ENCODE data around the gene RNF208. TPM values are rescaled to one million over a fixed set of nuclear protein-coding genes. Genes with fewer than 3 reads are reported as not detected.
"Not testable (repeated sequence)": the region's sequence is repeated elsewhere in the genome, so short reads cannot be mapped to it uniquely, and the experiment has no call there.

RNF208 gene
- total RNA-seq, 1 donor from 2014 or later = 26.0 TPM

DNA sequence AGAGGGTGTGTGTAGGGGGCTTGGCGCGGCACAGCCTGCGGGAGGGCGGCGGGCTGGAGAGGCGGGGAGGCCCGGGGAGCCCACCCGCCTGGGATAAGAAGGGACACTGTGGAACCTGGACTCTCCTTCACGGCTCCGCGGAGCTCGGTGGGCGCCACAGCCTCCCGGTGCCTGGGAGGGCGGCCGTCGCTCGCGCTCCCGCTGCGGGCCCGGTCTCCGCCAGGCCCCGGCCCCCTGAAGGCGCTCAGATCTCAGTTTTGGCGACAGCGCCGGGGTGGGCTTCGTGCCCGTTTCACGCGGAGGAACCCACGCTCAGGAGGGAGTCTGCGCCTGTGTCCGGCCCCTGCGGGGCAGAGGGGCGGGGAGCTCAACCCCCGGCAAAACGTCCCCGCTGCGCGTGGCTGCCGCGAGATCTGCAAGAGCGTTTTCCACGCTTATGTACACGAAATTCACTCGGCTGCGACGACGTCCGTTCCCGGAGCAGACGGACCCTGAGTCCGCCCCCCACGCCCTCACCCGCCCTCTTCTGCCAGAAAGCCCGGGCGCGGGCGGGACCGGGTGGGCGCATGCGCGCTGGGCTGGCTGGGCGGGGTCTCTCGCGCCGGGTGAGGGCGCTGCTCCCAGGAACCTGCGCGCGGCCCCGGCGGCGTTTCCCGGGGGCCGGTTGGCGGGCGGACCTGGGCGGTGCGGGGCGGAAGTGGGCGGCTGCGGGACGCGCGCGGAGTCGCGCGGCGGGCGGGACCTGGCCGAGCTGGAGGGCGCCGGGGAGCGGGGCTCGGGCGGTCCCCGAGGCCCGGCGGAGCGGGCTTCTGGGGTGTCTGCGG is 32.8 kb upstream of the RNF208 start, which contains the start of gene NELFB:
NELFB (plus strand) TSS at position 704 of the 824 bp plus-strand sequence.
- peak; percentile 97 for DNase-seq (ENCODE audit: missing footprints)
- intact Hi-C loops (cut with DNase I) = no loop called here
- peak; percentile 86 for ATAC-seq

DNA sequence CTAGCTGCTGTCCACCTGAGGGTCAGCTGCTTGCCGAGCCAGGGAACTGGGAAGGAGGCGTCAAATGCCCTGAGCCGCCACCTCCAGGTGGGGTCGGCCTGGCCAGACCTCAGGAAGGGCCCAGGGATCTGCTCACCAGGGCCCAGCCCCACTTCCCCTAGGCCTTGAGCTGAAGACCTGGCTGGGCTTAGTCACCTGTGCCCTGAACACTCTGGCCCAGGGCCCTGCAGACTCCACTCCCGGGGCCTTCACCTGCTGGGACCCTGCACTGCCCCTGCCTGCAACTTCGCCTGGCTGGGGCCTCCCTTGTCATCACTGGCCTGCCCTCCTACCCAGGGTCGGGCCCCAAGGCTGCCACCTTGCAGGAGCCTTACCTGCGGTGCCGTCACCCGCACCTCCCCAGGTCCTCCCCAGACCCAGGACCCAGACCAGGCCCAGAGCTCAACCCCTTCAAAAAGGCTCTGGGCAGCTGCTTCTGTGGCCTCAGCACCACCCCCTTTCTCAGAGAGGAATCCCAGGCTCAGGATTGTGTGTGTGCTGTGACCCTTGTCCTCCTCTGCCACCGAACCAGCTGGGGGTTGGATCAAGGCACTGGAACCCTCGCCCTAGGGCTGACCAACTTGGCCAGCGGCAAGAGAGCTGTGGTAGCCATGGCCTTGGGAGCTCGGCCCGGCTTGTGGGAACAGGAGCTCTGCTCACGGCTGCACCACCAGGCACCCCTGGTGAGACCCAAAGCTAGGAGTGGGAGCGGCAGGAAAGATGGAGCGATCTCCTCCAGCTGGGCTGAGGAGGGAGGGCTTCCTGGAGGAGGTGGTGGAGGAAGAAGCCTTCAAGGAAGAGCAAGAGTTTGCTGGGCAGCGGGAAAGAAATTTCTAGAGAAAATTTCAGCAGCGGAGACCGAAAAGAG is 31.9 kb upstream of the RNF208 start:
- ATAC-seq (no peak), DNase-seq (ENCODE audit: missing footprints) (no peak)
- intact Hi-C loops (cut with DNase I) = no loop called here

DNA sequence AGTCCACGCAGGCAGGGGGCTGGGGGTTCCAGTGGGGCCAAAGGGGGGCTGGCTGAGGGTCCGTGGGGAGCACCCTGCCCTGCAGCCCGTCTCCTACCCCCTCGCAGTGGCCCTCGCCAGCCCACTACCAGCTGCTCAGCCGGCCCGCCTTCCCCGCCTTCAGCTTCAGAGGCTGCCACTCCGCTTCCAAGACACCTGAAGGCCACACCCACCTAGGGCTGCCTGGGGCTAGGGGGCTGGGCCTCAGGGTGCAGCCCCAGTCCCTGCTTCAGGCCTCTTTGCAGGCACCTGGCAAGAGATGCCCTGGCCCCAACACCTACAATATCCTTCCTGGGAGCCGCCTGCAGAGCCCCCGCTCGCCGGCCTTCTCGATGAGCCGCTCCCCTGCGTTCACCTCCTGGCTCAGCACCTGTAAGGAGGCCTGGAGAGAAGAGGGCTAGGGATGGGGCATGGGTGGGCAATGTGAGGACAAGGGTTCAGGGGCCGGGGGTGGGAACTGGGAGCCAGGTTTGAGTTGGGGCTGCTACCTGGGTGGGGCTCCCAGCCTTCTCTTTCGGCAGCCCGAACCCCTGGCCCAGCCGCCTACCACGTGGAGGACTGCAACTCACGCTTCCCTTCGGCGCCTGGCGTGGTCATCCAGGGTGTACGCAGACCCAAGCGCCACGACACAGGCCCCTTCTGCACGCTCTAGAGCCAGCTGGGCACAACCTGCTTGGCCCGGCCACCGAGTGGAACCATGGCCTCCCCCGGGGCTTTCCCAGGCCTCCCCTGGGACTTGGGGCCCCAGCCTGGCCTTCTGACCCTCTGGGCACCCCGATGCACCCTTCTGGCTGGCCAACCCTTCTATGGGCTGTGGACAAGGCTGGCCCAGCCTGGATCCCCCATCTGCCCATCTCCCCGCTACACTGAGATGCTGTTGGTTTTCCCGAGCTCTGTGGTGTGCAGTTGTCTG is 30.8 kb upstream of the RNF208 start:
- intact Hi-C loops (cut with DNase I) = no loop called here
- DNase-seq (ENCODE audit: missing footprints) (no peak), ATAC-seq (no peak)

DNA sequence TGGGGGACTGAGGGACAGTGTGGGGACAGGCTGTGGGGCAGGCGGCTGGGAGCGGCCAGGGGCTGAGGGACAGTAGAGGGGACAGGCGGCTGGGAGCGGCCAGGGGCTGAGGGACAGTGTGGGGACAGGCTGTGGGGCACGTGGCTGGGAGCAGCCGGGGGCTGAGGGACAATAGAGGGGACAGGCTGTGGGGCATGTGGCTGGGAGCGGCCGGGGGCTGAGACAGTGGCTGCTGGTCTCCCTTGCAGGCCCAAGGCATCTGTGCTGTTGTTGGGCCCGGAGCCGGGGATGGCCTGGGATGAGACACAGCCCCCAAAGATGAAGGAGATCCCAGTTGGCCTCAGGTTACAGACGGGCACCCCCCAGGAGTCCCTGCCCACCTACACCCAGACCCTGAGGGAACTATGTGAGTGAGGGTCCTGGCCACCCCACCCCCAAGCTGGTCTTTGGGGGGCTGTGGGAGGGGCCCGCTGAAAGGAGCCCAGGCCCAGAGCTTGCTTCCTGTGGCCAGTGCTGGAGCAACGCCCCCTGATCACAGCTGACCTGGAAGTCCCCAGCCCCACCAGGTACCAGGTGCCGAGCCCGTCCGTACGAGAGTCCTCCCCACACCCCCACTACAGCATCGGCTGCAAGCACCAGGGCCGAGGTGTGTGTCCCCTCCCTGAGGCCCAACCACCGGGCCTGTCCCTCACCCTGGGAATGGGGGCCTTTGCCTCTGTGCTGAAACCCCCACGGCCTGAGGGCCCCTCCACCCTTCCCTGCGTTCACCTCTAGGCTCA is 29.6 kb upstream of the RNF208 start:
- ATAC-seq (no peak), DNase-seq (ENCODE audit: missing footprints) (no peak)
- intact Hi-C loops (cut with DNase I) = no loop called here

DNA sequence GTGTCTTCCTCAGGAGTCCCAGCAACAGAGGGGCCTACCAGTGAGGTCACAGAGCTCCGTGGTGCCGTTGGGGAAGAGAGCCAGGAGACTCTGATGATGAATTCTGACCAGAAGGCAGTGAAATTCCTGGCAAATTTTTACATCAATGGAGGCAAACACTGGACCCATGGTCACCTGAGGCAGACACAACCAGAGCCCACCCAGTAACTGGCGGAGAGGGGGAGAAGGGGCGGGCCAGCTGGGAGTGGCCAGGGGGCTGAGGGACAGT is 29.1 kb upstream of the RNF208 start, which contains the start of gene STPG3:
STPG3 (plus strand) TSS at position 93 of the 268 bp plus-strand sequence; CDS start at position 94, 1 bp downstream.
- intact Hi-C loops (cut with DNase I) = no loop called here
- ATAC-seq = no peak
- no peak for DNase-seq (ENCODE audit: missing footprints)

DNA sequence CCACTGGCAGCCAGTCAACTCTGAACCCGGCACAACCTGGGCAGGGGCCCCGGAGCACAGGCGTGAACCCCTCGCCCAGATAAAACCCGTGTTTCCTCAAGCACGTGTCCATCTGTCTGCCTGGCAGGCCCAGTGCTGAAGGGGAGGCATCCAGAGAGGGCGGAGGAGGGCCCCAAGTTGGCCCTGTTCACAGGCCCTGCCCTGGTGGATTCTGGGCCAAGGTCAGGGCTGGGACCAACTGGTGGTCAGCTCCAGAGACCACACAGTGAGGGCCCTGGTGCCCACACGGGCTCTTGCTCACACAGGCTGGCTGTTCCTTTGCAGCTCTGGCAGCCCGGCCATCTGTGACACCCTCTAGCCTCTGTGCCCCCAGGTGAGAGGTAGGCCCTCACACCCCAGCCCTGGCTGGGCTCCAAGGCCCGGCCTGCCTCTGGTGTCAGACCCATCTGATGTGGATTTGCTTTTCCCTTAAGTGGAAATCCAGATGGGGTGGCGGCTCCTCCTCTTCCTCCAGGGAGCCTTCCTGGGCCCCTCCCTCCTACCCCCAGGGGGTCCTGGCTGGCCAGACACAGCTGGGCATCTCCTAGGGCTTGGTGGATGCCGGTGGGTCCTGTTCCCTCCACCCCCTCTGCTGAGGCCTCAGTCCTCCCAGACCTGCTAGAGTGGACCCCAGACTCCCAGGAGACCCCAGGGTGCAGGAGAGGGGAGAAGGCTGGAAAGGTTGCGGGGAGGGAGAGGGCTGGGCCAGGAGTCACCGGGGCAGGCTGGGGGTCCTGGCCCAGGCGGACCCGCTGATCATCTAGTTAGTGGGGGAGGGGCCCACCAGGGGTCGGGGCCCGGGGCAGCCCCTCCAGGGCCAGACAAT is 28.5 kb upstream of the RNF208 start:
- intact Hi-C loops (cut with DNase I) = no loop called here
- ATAC-seq = peak; percentile 43
- no peak for DNase-seq (ENCODE audit: missing footprints)

DNA sequence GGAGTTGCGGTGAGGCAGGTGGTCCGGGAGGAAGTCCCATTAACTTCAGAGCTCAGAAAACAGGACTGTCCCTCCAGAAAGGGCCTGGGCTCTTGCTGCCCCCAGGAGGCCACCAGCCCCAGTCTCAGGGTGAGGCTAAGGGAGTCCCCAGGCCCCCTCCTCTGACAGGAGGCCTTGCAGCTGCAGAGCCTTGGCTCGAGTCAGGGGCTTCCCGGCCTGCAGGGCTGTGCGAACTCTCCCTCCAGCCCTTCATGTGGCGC is 25.8 kb upstream of the RNF208 start:
- ATAC-seq (no peak), DNase-seq (ENCODE audit: missing footprints) (no peak)
- intact Hi-C loops (cut with DNase I) = no loop called here

DNA sequence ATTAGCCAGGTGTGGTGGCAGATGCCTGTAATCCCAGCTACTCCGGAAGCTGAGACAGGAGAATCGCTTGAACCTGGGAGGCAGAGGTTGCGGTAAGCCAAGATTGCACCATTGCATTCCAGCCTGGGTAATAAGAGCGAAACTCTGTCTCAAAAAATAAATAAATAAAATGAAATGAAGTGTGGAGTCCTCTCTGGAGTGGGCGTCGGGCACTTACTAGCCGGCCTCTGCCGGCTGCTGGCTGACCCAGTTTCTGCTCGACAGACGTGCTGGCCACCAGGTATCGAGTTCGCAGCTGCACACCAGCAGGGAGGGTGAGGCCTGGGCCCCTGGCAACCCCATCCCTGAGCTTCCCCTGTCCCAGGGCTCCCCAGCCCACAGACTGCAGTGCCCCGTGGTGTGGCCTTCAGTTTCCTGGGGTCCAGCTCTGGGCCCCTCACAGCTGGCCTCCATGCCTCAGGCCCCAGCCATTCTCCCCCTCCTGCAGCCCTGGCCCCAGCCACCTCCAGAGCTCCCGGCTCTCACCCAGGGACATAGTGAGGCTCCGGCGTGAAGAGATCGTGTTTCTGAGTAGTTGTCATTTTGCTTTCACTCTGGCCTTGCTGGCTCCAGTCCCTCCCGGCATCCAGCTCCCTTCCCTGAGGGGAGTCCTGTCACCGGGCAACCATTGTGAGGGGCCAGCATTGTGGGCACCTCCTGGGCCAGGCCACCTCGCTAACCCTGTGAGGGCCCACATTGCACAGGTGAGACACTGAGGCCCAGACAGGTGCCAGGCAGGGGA is 25.3 kb upstream of the RNF208 start:
- ATAC-seq = no peak
- no peak for DNase-seq (ENCODE audit: missing footprints)
- intact Hi-C loops (cut with DNase I) = no loop called here

DNA sequence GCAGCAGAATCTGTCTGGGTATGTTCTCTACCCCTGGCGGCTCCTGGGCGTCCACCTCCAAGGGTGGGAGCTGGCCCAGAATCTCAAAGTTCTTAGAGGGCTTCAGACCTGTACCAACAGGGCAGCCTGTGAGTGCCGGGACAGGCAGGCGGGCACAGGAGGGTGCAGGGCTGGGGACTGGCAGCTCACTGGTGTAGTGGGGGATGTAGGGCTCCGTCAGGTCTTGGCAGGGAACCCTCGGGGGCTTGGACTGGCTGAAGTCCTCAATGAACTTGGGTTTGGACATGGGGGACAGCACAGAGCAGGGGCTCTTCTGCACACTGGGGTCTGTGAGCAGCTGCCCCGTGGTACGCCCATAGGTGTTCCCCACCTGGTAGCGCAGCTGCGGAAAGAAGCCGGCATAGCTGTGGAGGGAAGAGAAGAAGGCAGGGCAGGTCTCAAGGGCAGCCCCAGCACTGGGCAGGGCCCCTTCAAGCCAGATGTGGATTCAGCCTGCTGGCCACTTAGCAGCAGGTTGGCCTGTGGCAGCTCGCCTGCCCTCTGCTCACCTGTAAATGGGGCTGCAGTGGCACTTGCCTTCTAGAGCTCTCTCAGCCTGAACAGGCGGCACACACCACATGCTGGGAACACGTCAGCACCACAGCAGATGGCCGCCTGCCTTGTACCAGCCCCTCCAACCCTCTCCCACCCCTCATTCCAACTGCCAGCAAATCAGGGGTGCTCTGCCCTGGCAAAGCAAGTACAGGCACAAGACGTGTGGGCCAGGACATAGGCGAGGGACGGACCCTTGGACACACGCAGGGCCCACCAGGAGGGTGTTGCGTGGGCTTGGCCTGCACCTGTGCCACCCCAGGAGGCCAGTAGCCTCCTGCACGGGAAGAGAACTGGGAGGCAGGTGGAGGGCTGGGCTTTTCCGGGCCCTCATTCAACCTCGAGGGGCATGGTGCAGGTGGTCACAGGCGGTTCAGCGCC is 23.7 kb upstream of the RNF208 start:
- DNase-seq (ENCODE audit: missing footprints) (no peak), ATAC-seq (no peak)
- intact Hi-C loops (cut with DNase I) = no loop called here

DNA sequence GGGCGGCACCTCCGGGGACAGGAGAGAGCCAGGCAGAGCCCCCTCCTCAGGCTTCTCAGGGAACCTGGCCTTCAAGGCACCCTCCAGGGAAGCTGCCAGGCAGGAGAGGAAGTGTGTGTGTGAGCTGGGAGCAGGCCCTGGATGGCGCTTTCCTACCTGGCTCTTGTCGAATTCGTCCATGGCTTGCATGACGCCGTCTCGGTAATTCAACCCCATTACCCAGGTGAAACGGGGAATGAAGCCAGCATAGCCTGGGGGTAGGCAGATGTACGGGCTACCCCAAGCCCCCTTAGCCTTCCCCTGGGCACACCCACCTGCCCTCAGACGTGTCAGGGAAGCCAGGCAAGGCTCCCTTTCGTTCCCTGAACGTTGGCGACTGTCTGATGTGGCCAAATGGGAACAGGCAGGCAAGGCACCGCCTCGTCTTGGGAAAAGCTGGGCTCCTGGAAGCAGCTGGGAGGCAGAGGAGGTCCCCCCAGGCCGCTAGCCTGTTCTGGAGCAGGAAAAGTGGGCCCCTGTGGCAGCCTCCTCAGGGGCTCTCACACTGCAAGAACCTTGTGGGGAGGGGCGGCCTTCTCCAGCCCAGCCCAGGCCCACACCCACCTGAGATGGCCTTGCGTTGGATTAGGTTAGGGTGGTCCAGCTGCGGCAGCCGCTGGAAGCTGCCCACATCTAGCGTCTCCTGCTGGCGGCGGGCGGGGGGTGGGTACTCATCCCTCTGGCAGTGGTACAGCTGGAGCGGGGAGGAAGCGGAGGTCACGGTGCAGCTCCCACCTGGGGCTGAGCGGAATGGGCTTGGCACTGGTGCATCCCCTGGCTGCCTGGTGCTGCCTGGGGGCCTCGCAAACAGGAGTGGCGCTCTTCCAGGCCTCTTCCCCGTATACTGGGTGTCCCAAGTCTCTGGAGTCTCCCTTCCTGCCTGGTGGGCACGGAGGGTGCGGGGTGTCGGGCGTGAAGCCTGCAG is 22.7 kb upstream of the RNF208 start:
- intact Hi-C loops (cut with DNase I) = no loop called here
- no peak for ATAC-seq
- no peak for DNase-seq (ENCODE audit: missing footprints)

DNA sequence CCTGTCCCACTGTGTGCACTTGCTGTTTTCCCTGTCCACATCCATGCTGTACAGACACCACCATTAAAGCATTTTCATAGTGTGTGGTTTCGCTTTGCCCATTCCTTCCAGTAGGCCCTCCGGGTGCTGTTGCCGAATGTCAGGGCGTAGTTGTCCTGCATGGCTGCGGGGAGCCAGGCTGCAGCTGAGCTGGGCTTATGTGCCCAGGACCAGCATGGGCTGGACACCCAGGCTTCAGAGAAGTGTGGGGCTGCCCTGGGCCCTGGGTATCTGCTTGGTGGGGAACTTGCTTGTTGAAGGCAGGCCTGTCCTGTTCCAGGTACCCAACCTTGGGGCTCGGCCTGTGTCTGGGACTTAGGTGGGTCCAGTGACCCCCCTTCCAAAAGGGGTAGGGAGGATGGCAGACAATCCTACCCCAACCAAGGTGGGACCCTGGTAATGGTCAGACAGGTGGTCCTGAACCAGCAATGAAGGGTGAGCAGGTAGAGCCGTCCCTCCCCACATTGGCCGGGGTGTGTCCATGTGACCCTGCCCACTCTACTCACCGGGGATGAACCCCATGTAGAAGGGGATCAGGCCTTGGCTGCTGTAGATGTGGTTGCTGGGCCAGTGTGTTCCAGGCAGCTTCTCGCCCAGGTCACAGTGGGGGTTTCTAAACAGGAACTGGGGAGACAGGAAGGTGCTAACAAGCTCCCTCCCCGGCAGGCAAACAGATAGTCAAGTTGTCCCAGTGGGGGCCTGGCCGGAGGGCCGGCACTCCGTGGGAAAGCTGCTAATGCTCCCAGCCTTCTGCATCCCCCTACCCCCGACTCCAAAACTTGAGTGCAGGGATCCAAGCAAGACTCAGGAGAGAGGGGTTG is 21.8 kb upstream of the RNF208 start:
- intact Hi-C loops (cut with DNase I) = no loop called here
- no peak for ATAC-seq
- DNase-seq (ENCODE audit: missing footprints) = no peak

DNA sequence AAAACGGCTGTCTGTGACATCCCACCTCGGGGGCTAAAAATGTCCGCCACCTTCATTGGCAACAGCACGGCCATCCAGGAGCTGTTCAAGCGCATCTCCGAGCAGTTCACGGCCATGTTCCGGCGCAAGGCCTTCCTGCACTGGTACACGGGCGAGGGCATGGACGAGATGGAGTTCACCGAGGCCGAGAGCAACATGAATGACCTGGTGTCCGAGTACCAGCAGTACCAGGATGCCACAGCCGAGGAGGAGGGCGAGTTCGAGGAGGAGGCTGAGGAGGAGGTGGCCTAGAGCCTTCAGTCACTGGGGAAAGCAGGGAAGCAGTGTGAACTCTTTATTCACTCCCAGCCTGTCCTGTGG is 21.2 kb upstream of the RNF208 start:
- intact Hi-C loops (cut with DNase I); ATAC-seq; DNase-seq (ENCODE audit: missing footprints): not testable (repeated sequence)

DNA sequence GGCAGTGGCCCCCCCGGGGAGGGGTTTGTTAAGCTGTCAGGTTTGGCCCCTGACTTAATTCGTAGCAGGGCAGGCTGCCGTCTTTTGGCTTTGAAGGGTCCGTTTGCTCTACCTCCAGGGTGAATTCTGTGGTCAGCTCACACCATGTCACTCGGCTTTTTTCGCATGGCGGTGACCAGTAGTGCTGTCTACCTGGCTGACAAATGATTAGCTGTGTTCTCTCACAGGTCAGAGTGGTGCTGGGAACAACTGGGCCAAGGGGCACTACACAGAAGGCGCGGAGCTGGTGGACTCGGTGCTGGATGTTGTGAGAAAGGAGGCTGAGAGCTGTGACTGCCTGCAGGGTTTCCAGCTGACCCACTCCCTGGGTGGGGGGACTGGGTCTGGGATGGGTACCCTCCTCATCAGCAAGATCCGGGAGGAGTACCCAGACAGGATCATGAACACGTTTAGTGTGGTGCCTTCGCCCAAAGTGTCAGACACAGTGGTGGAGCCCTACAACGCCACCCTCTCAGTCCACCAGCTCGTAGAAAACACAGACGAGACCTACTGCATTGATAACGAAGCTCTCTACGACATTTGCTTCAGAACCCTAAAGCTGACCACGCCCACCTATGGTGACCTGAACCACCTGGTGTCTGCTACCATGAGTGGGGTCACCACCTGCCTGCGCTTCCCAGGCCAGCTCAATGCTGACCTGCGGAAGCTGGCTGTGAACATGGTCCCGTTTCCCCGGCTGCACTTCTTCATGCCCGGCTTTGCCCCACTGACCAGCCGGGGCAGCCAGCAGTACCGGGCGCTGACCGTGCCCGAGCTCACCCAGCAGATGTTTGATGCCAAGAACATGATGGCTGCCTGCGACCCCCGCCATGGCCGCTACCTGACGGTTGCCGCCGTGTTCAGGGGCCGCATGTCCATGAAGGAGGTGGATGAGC is 20.5 kb upstream of the RNF208 start:
- intact Hi-C loops (cut with DNase I) = no loop called here
- no peak for ATAC-seq
- no peak for DNase-seq (ENCODE audit: missing footprints)

Data from Right ventricle myocardium inferior (tissue), 1 donor.